ENCODE data around the gene ALG13.

Gene ALG13

GRCh38 chrX:111671668-111672067, 9.3 kb upstream of the ALG13 start:
- no peak for TF ChIP-seq POLR2A (IDR thresholded peaks at IDR 0.05; ENCODE audit: extremely low read depth, insufficient read length)
- no peak for TF ChIP-seq MAX (IDR thresholded peaks at IDR 0.05; ENCODE audit: low read depth, low read length)
- TF ChIP-seq CTCF (IDR thresholded peaks at IDR 0.05; ENCODE audit: low read depth, low read length): no peak
- TF ChIP-seq MYC (IDR thresholded peaks at IDR 0.05; ENCODE audit: low read depth, low read length): no peak
- no peak overlapping the region for H3K4me3 ChIP-seq (ENCODE audit: low read depth, low read length)
- DNase-seq (ENCODE audit: low read depth): no peak

DNA sequence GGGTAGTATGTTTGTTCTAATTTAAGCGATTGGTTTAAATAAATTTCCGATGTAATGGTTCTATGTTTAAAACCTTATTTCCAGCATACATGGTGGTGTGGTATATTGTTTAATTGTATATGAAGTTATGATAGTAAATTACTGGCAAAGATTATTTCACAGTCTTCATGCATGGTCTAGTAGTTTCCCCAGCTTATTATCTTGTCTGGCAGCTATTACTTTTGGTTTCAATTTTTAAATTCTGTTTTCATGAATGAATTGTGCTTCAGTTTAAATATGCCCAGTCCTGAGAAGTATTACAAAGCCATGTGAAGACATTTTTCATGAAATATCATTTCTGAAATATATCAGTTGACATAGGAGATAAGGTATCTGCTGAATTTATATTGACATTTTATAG, 6.3 kb downstream of the ALG13 start:
- TF ChIP-seq MAX (IDR thresholded peaks at IDR 0.05; ENCODE audit: low read depth, low read length): no peak
- no peak for TF ChIP-seq POLR2A (IDR thresholded peaks at IDR 0.05; ENCODE audit: extremely low read depth, insufficient read length)
- no peak for TF ChIP-seq MYC (IDR thresholded peaks at IDR 0.05; ENCODE audit: low read depth, low read length)
- TF ChIP-seq CTCF (IDR thresholded peaks at IDR 0.05; ENCODE audit: low read depth, low read length): no peak
- H3K4me3 ChIP-seq (ENCODE audit: low read depth, low read length): no peak overlapping the region
- DNase-seq (ENCODE audit: low read depth): no peak

- no peak for DNase-seq (ENCODE audit: low read depth)
- no peak for TF ChIP-seq CTCF (IDR thresholded peaks at IDR 0.05; ENCODE audit: low read depth, low read length)
- no peak for TF ChIP-seq MAX (IDR thresholded peaks at IDR 0.05; ENCODE audit: low read depth, low read length)
- H3K4me3 ChIP-seq (ENCODE audit: low read depth, low read length): no peak overlapping the region
These were observed 14.4 kb downstream of the ALG13 start for GRCh38 chrX:111695297-111695880.

DNA sequence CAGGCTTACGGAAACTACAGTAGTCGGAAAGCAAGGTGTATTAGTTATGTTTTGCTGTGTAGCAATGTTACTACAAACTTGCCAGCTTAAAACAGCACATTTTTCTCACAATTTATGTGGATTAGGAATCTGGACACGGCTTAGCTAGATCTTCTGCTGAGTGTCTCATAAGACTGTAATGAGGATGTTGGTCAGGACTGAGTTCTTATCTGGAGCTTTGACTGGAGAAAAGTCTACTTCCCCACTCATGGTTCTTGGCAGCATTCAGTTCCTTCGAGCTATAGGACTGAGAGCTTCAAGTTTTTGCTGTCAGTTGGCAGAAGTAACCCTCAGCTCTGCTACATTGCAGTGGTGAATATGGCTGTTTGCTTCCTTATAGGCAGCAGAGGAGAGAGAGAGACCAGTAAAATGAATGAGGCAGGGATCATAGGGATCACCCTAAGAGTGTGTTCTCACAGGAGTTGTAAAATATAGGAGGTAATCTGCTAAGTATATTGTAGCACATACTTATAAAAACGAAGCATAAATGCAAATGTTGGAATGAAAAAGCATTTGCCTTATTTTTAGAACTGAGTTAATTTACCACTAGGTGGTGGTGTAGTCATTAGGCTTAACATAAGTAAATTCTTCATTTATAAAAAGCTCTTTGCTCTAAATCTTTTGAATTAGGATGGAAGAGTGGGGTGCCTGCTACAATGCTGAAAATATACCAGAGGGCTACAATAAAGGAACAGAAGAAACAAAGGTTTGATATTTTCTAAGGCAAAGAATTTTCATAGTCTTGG, 38.6 kb downstream of the ALG13 start:
- TF ChIP-seq POLR2A (IDR thresholded peaks at IDR 0.05; ENCODE audit: extremely low read depth, insufficient read length): no peak
- no peak for TF ChIP-seq CTCF (IDR thresholded peaks at IDR 0.05; ENCODE audit: low read depth, low read length)
- TF ChIP-seq MYC (IDR thresholded peaks at IDR 0.05; ENCODE audit: low read depth, low read length): no peak
- TF ChIP-seq MAX (IDR thresholded peaks at IDR 0.05; ENCODE audit: low read depth, low read length): no peak
- H3K4me3 ChIP-seq (ENCODE audit: low read depth, low read length): no peak overlapping the region
- peak; percentile 12 for DNase-seq (ENCODE audit: low read depth)

GRCh38 chrX:111728096-111728495, 47.1 kb downstream of the ALG13 start:
- DNase-seq (ENCODE audit: low read depth): no peak
- TF ChIP-seq MAX (IDR thresholded peaks at IDR 0.05; ENCODE audit: low read depth, low read length) (no peak), MYC (IDR thresholded peaks at IDR 0.05; ENCODE audit: low read depth, low read length) (no peak), POLR2A (IDR thresholded peaks at IDR 0.05; ENCODE audit: extremely low read depth, insufficient read length) (no peak), CTCF (IDR thresholded peaks at IDR 0.05; ENCODE audit: low read depth, low read length) (no peak)

More at GRCh38 chrX:111728096-111728495, 47.1 kb downstream of the ALG13 start:
- no peak overlapping the region for H3K4me3 ChIP-seq (ENCODE audit: low read depth, low read length)
